Activated T-helper 1 cell treated with anti-CD3 and anti-CD28 coated beads, Interleukin-2, amount 50 U/mL, for 16 hours (primary cell): ENCODE results near the gene HMGXB3.

Experiments used
- DNase-seq, 2 donors: peaks; one replicate each; pipeline ENCODE4 v3.0.0-alpha.2; 2020; ENCODE audit warnings: low read depth in 1 of 2, low spot score in 1 of 2

HMGXB3 gene

GRCh38 chr5:149981206-149981605 lies 19.3 kb upstream of the HMGXB3 start:
- no peak for DNase-seq

GRCh38 chr5:149982505-149982904 lies 18.0 kb upstream of the HMGXB3 start:
- DNase-seq = no peak

GRCh38 chr5:149988126-149988525 lies 12.4 kb upstream of the HMGXB3 start:
- no peak for DNase-seq

- peak; percentile 23 to 37 for DNase-seq
Observed at GRCh38 chr5:149990518-149991376, 9.8 kb upstream of the HMGXB3 start.

- no peak for DNase-seq
Observed at GRCh38 chr5:149993471-149993870, 7.1 kb upstream of the HMGXB3 start.

GRCh38 chr5:149995385-149996204 lies 4.9 kb upstream of the HMGXB3 start:
- no peak for DNase-seq

GRCh38 chr5:149996205-149996890 lies 4.2 kb upstream of the HMGXB3 start:
- DNase-seq = no peak

GRCh38 chr5:149998281-149998680 lies 2.3 kb upstream of the HMGXB3 start:
- DNase-seq = no peak

- no peak for DNase-seq
Observed at GRCh38 chr5:149999359-149999758, 1.2 kb upstream of the HMGXB3 start.

GRCh38 chr5:149999866-150000255 lies 678 bp upstream of the HMGXB3 start:
- no peak for DNase-seq

- DNase-seq = peak in 1 of 2 donors; percentile 18
Observed at GRCh38 chr5:150000990-150001659, 586 bp downstream of the HMGXB3 start.

GRCh38 chr5:150001660-150002486 lies 1.3 kb downstream of the HMGXB3 start:
- peak; percentile 22 to 37 for DNase-seq

GRCh38 chr5:150006318-150006717 lies 5.8 kb downstream of the HMGXB3 start:
- DNase-seq = no peak

GRCh38 chr5:150007050-150007449 lies 6.5 kb downstream of the HMGXB3 start:
- no peak for DNase-seq

- no peak for DNase-seq
Observed at GRCh38 chr5:150009671-150010387, 9.3 kb downstream of the HMGXB3 start.

GRCh38 chr5:150013931-150014330 lies 13.4 kb downstream of the HMGXB3 start:
- no peak for DNase-seq

- DNase-seq = no peak
Observed at GRCh38 chr5:150014456-150014855, 13.9 kb downstream of the HMGXB3 start.

- no peak for DNase-seq
Observed at GRCh38 chr5:150015415-150015814, 14.9 kb downstream of the HMGXB3 start.

GRCh38 chr5:150016537-150016936 lies 16.0 kb downstream of the HMGXB3 start:
- no peak for DNase-seq
